OCI-LY7 (cell line): ENCODE measurements around the gene NIPBL. TPM values are rescaled to one million over a fixed set of nuclear protein-coding genes. Genes with fewer than 3 reads are reported as not detected.

Experiments used
- BruUV-seq: library from RNA; stranded (reverse); fragments of 400-500 nt; replicated peaks from 2 replicates; lab custom pipeline; 2021; lab: Mats Ljungman, UMichigan
- CTCF ChIA-PET: fragments of 300-600 bp; sonication (Branson Sonifier 250); formaldehyde crosslinking; loops from one replicate; lab custom pipeline; 2022; ENCODE audit warnings: antibody characterized with exemption; ENCODE audit not compliant: unreplicated experiment; lab: Charles Lee
- POLR2A ChIA-PET: fragments of 300-600 bp; sonication (Branson Sonifier 250); formaldehyde crosslinking; loops from one replicate; lab custom pipeline; 2022; ENCODE audit warnings: antibody characterized with exemption; lab: Charles Lee
- DNase-seq: peaks from one replicate; pipeline ENCODE4 v3.0.0-alpha.2; 2015; ENCODE audit warnings: low spot score
- H2AFZ ChIP-seq: fragments of 200-600 bp; sonication (generic), shearing (Covaris generic); 2 replicates; pipeline ENCODE4 v1.6.1; 2014; ENCODE audit warnings: mild to moderate bottlenecking, antibody characterized with exemption, low read length, moderate library complexity
- H3K27ac ChIP-seq: fragments of 200-600 bp; sonication (generic); 2 replicates; pipeline ENCODE4 v1.5.1; 2014; ENCODE audit warnings: mixed run types, low read depth, mild to moderate bottlenecking, moderate library complexity, low read length, inconsistent platforms; ENCODE audit not compliant: poor library complexity, severe bottlenecking
- H3K36me3 ChIP-seq: fragments of 200-600 bp; sonication (generic); 2 replicates; pipeline ENCODE4 v1.6.1; 2014; ENCODE audit warnings: mild to moderate bottlenecking, antibody characterized with exemption, low read length, moderate library complexity, mixed read lengths; ENCODE audit not compliant: insufficient read depth
- H3K4me1 ChIP-seq: fragments of 200-600 bp; sonication (generic); 2 replicates; pipeline ENCODE4 v1.5.1; 2014; ENCODE audit warnings: mild to moderate bottlenecking, low read length; ENCODE audit not compliant: insufficient read depth, poor library complexity, severe bottlenecking
- H3K4me2 ChIP-seq: fragments of 200-600 bp; sonication (generic); 2 replicates; pipeline ENCODE4 v1.6.1; 2014; ENCODE audit warnings: mild to moderate bottlenecking, low read length
- H3K4me3 ChIP-seq: fragments of 200-600 bp; sonication (generic); 2 replicates; pipeline ENCODE4 v1.5.1; 2014; ENCODE audit warnings: mild to moderate bottlenecking, low read depth, low read length; ENCODE audit not compliant: poor library complexity, severe bottlenecking
- H3K79me2 ChIP-seq: fragments of 200-600 bp; sonication (generic); 2 replicates; pipeline ENCODE4 v1.6.1; 2016; ENCODE audit warnings: low read depth, mild to moderate bottlenecking, low read length, moderate library complexity, mixed read lengths; ENCODE audit not compliant: insufficient read depth
- H3K9me2 ChIP-seq: fragments of 200-600 bp; sonication (generic); 2 replicates; pipeline ENCODE4 v1.6.1; 2016; ENCODE audit warnings: mild to moderate bottlenecking, low read length, mixed read lengths; ENCODE audit not compliant: insufficient read depth
- H3K9me3 ChIP-seq: fragments of 200-600 bp; sonication (generic); 2 replicates; pipeline ENCODE4 v1.6.1; 2014; ENCODE audit warnings: mild to moderate bottlenecking, mixed run types, low read length, mixed read lengths
- H4K20me1 ChIP-seq: fragments of 200-600 bp; sonication (generic); 2 replicates; pipeline ENCODE4 v1.6.1; 2014; ENCODE audit warnings: mild to moderate bottlenecking, antibody characterized with exemption, low read length, moderate library complexity, mixed read lengths; ENCODE audit not compliant: insufficient read depth
- EZH2phosphoT487 ChIP-seq: fragments of 200-600 bp; sonication (generic); IDR thresholded peaks from 2 replicates; pipeline ENCODE4 v1.6.1; 2018; ENCODE audit warnings: low read depth, borderline replicate concordance, mild to moderate bottlenecking, mixed run types, antibody characterized with exemption, low read length, moderate library complexity, mixed read lengths
- intact Hi-C: fragments of 100-400 bp; cut with micrococcal nuclease; formaldehyde crosslinking; loops from one replicate; pipeline ENCODE4 v1.10.0; 2022; ENCODE audit not compliant: unreplicated experiment
- total RNA-seq, 2 experiments: library from RNA; depleted of rRNA in 1 of 2; stranded (reverse); fragments of >200 nt in 1 of 2; shearing (Covaris generic) in 1 of 2; gene quantifications; 2 replicates each; pipeline ENCODE4 v1.2.3, GENCODE V29; 2014 to 2022
- TF ChIP-seq, protein P1 (sequence below): fragments of 200-600 bp; sonication (generic); conservative IDR thresholded peaks from 2 replicates; pipeline ENCODE4 v1.5.1; 2014; ENCODE audit warnings: mild to moderate bottlenecking, antibody characterized with exemption, low read length, moderate library complexity, mixed read lengths

NIPBL gene
- total RNA-seq, 2 experiments from 2014 or later: 24.9 to 56.1 TPM

DNA sequence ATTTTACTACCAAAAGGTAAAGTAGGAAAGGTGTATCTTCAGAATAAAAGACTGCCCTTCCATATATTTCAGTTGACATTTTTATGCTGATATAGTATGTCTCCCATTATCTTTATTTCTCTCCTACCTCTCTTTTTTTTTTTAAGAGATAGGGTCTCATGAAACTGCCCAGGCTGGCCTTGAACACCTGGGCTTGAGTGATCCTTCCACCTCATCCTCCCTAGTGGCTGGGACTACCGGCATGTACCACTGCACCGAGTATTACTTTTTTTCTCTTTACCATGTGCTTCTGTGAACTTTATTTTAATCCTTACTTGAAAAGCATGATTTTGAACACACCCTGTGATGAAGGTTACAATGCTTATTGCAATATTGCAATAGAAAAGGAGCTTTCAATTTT is 42.7 kb downstream of the NIPBL start:
- Histone ChIP-seq H3K4me1 (no peaks in the 10 kb centered on the region), H3K9me2 (no peaks in the 10 kb centered on the region; the same call in 1 of the 2 replicates), H3K27ac (no peak overlapping the region), H3K79me2 (peaks cover 78% of the 10 kb centered on the region), H4K20me1 (peaks cover 7% of the 10 kb centered on the region; the same call in 1 of the 2 replicates), H3K4me3 (no peak overlapping the region), H3K36me3 (no peaks in the 10 kb centered on the region), H3K4me2 (no peak overlapping the region), H2AFZ (no peak overlapping the region), H3K9me3 (0 out of 2 replicates have a peak, but pooled peaks cover 4% of the 10 kb centered on the region)
- POLR2A ChIA-PET: interaction anchor here (0.6 to 1.0 kb wide), 4 partner anchors 11 to 689 kb away, joined by 3 to 4 read pairs (median 4); no protein-coding TSS in a partner anchor
- no TSS peak for BruUV-seq
- intact Hi-C loops: no loop called here
- CTCF ChIA-PET: no interaction called here
- no peak for DNase-seq
- TF ChIP-seq, protein P1, sequence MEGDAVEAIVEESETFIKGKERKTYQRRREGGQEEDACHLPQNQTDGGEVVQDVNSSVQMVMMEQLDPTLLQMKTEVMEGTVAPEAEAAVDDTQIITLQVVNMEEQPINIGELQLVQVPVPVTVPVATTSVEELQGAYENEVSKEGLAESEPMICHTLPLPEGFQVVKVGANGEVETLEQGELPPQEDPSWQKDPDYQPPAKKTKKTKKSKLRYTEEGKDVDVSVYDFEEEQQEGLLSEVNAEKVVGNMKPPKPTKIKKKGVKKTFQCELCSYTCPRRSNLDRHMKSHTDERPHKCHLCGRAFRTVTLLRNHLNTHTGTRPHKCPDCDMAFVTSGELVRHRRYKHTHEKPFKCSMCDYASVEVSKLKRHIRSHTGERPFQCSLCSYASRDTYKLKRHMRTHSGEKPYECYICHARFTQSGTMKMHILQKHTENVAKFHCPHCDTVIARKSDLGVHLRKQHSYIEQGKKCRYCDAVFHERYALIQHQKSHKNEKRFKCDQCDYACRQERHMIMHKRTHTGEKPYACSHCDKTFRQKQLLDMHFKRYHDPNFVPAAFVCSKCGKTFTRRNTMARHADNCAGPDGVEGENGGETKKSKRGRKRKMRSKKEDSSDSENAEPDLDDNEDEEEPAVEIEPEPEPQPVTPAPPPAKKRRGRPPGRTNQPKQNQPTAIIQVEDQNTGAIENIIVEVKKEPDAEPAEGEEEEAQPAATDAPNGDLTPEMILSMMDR: no peak
- no peak for TF ChIP-seq EZH2phosphoT487

DNA sequence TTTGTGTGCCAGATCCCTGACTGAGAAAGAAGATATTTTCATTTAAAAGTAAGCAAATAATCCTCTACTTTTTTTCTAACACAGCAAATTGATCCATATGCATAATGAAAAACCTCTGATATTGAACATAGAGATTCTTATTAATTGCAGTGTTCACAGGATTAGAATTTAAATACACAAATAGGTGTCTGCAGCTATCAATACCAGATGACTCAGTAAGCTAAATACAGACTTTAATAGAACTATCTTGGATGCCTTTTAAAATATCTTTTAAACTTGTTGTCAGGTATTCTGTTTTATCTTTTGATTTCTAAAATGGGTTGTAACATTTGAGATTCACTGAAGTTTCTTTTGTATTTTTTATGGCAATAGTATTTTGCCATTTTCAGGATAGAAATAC is 43.1 kb downstream of the NIPBL start:
- ChIA-PET POLR2A (interaction anchor here (0.6 to 1.0 kb wide), 4 partner anchors 11 to 689 kb away, joined by 3 to 4 read pairs (median 4); no protein-coding TSS in a partner anchor), CTCF (interaction anchor here (0.5 kb wide), 1 partner anchor 34 kb away, joined by 3 read pairs; no protein-coding TSS in a partner anchor)
- Histone ChIP-seq H3K9me3 (0 out of 2 replicates have a peak, but pooled peaks cover 4% of the 10 kb centered on the region), H3K4me3 (no peak overlapping the region), H3K9me2 (no peaks in the 10 kb centered on the region; the same call in 1 of the 2 replicates), H3K4me1 (no peaks in the 10 kb centered on the region), H3K27ac (no peak overlapping the region), H2AFZ (no peak overlapping the region), H4K20me1 (0 out of 2 replicates have a peak, but pooled peaks cover 7% of the 10 kb centered on the region), H3K79me2 (peaks cover 78% of the 10 kb centered on the region), H3K4me2 (no peak overlapping the region), H3K36me3 (no peaks in the 10 kb centered on the region)
- TF ChIP-seq EZH2phosphoT487: no peak
- TF ChIP-seq, protein P1: no peak
- no peak for DNase-seq
- intact Hi-C loops: no loop called here
- BruUV-seq: no TSS peak

DNA sequence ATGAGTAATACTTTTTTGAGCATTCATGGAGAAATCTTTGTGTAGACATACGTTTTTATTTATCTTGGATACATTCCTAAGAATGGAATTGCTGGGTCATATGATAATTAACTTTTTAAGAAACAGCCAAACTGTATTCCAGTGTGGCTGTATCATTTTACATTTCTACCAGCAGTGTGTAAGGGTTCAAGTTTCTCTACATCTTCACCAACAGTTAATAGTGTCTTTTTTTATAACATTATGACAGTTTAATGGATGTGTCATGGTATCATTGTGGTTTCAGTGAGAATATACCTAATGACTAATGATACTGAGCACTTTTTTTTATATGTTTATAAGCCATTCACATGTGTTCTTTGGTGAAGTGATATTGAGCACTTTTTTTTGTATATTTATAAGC is 52.4 kb downstream of the NIPBL start:
- H3K4me2 ChIP-seq: no peak overlapping the region
- H3K27ac ChIP-seq: no peak overlapping the region
- TF ChIP-seq, protein P1: no peak
- TF ChIP-seq EZH2phosphoT487: no peak
- no peak for DNase-seq
- no peaks in the 10 kb centered on the region; the same call in 1 of the 2 replicates for H3K36me3 ChIP-seq
- peaks cover 99% of the 10 kb centered on the region for H3K79me2 ChIP-seq
- intact Hi-C loops: no loop called here
- H3K4me3 ChIP-seq: no peak overlapping the region
- ChIA-PET POLR2A (no interaction called here), CTCF (no interaction called here)
- no peaks in the 10 kb centered on the region for H3K9me2 ChIP-seq
- H3K4me1 ChIP-seq: no peaks in the 10 kb centered on the region
- BruUV-seq: no TSS peak
- no peaks in the 10 kb centered on the region for H3K9me3 ChIP-seq
- no peak overlapping the region for H2AFZ ChIP-seq
- H4K20me1 ChIP-seq: peaks cover 10% of the 10 kb centered on the region
